Measurements from ENCODE around the gene CDC42BPA. TPM values are rescaled to one million over a fixed set of nuclear protein-coding genes. Genes with fewer than 3 reads are reported as not detected.
"Not testable (repeated sequence)": the region's sequence is repeated elsewhere in the genome, so short reads cannot be mapped to it uniquely, and the experiment has no call there.

Gene CDC42BPA
- total RNA-seq, 1 donor from 2014 or later = 61.6 TPM

DNA sequence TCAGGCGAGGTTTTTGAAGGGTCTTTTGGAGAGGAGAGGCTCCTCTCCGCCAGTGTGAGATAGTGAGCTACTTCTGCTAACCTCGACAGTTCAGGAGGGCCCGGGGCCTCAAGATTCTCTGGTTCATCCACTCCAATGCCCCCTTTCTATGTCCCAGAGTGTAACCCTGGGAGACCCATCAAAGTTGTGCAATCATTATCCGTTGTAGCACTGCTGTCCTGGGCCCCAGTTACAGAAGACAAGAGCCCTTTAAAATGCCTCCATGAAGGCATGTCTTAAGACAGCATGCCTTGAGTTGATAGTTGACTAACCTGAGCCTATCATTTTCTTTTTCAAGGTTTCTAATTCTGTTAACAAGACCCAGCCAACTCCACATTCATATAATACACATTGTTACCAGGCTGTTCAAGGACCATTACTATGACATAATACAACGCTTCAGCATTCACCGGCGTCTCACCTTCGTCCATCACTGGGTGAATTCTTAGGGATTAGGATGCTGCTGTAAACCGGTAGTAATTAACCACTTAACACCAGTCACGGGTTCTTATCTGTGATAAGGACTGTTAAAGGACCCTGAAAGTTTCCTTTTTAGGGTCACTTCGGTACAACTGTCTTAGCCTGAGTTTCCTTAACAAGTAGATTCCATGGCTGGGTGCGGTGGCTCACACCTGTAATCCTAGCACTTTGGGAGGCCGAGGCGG is 37.4 kb upstream of the CDC42BPA start:
- H3K9me3 Mint-ChIP-seq (ENCODE audit: low read depth) = no peaks in the 10 kb centered on the region
- no peaks in the 10 kb centered on the region for H3K27me3 Mint-ChIP-seq (ENCODE audit: low read depth)
- no peak for DNase-seq (ENCODE audit: low spot score)
- H3K36me3 Mint-ChIP-seq (ENCODE audit: low read depth) = no peaks in the 10 kb centered on the region
- no peak overlapping the region for H3K4me3 Mint-ChIP-seq (ENCODE audit: unreplicated experiment)
- H3K4me1 Mint-ChIP-seq (ENCODE audit: low read depth) = peaks cover 49% of the 10 kb centered on the region
- TF ChIP-seq, protein P1, sequence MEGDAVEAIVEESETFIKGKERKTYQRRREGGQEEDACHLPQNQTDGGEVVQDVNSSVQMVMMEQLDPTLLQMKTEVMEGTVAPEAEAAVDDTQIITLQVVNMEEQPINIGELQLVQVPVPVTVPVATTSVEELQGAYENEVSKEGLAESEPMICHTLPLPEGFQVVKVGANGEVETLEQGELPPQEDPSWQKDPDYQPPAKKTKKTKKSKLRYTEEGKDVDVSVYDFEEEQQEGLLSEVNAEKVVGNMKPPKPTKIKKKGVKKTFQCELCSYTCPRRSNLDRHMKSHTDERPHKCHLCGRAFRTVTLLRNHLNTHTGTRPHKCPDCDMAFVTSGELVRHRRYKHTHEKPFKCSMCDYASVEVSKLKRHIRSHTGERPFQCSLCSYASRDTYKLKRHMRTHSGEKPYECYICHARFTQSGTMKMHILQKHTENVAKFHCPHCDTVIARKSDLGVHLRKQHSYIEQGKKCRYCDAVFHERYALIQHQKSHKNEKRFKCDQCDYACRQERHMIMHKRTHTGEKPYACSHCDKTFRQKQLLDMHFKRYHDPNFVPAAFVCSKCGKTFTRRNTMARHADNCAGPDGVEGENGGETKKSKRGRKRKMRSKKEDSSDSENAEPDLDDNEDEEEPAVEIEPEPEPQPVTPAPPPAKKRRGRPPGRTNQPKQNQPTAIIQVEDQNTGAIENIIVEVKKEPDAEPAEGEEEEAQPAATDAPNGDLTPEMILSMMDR (IDR thresholded peaks at IDR 0.05) = no peak
- no peak overlapping the region for H3K27ac Mint-ChIP-seq (ENCODE audit: unreplicated experiment)

GRCh38 chr1:227353186-227353585 is 34.9 kb upstream of the CDC42BPA start:
- no peak overlapping the region for H3K4me3 Mint-ChIP-seq (ENCODE audit: unreplicated experiment)
- no peak for DNase-seq (ENCODE audit: low spot score)
- H3K36me3 Mint-ChIP-seq (ENCODE audit: low read depth) = no peaks in the 10 kb centered on the region
- peaks cover 49% of the 10 kb centered on the region for H3K4me1 Mint-ChIP-seq (ENCODE audit: low read depth)
- H3K27ac Mint-ChIP-seq (ENCODE audit: unreplicated experiment) = no peak overlapping the region
- TF ChIP-seq, protein P1 (IDR thresholded peaks at IDR 0.05) = no peak
- H3K9me3 Mint-ChIP-seq (ENCODE audit: low read depth) = no peaks in the 10 kb centered on the region
- no peaks in the 10 kb centered on the region for H3K27me3 Mint-ChIP-seq (ENCODE audit: low read depth)

DNA sequence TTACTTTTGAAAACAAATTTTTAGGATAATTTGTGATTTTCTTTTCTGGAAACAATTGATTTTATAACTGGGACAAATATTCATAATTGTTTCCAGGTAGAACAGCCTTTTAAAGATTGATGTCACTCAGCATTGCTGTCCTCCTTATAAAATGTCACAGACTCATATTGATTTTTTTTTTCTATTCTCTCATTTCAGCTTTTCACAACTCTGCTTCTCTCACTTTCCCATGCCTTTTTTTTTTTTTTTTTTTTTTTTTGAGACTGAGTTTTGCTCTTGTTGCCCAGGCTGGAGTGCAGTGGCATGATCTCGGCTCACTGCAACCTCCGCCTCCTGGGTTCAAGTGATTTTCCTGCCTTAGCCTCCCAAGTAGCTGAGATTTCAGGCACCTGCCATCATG is 33.9 kb upstream of the CDC42BPA start:
- H3K4me1 Mint-ChIP-seq (ENCODE audit: low read depth) = peaks cover 41% of the 10 kb centered on the region
- H3K27ac Mint-ChIP-seq (ENCODE audit: unreplicated experiment) = peak overlapping the region; percentile 69
- not testable (repeated sequence) for H3K27me3 Mint-ChIP-seq (ENCODE audit: low read depth); DNase-seq (ENCODE audit: low spot score); H3K9me3 Mint-ChIP-seq (ENCODE audit: low read depth); H3K4me3 Mint-ChIP-seq (ENCODE audit: unreplicated experiment); H3K36me3 Mint-ChIP-seq (ENCODE audit: low read depth)

DNA sequence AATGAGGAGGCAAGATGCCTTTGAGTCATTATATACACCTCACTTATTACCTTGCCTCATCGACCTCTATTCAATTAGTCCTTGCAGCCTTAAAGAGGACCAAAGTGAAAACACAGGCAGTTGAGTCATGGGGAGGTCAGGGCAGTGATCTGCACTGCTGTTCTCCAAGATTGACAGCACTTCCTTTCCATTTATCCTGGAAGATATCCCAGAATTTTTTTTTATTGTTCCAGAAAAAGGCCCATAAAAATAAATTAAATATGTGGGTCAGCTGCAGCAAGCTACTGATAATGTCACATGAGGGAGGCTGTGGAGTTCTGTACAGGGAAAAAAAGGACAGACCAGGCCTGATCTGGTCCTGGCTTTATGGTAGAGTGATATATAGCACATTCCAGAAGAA is 33.2 kb upstream of the CDC42BPA start:
- Mint-ChIP-seq H3K4me3 (ENCODE audit: unreplicated experiment) (no peak overlapping the region), H3K4me1 (ENCODE audit: low read depth) (peaks cover 41% of the 10 kb centered on the region), H3K9me3 (ENCODE audit: low read depth) (no peaks in the 10 kb centered on the region), H3K27me3 (ENCODE audit: low read depth) (no peaks in the 10 kb centered on the region), H3K27ac (ENCODE audit: unreplicated experiment) (peak overlapping the region; percentile 85), H3K36me3 (ENCODE audit: low read depth) (no peaks in the 10 kb centered on the region)
- no peak for DNase-seq (ENCODE audit: low spot score)
- TF ChIP-seq, protein P1 (IDR thresholded peaks at IDR 0.05) = no peak

- no peak for DNase-seq (ENCODE audit: low spot score)
- no peak overlapping the region for H3K27ac Mint-ChIP-seq (ENCODE audit: unreplicated experiment)
- TF ChIP-seq, protein P1 (IDR thresholded peaks at IDR 0.05) = no peak
- H3K27me3 Mint-ChIP-seq (ENCODE audit: low read depth) = no peaks in the 10 kb centered on the region
- H3K4me3 Mint-ChIP-seq (ENCODE audit: unreplicated experiment) = no peak overlapping the region
- H3K4me1 Mint-ChIP-seq (ENCODE audit: low read depth) = peaks cover 40% of the 10 kb centered on the region
- no peaks in the 10 kb centered on the region for H3K9me3 Mint-ChIP-seq (ENCODE audit: low read depth)
- H3K36me3 Mint-ChIP-seq (ENCODE audit: low read depth) = no peaks in the 10 kb centered on the region
Measured at GRCh38 chr1:227349967-227350366, 31.7 kb upstream of the CDC42BPA start.

Data from chondrocyte (in vitro differentiated cells).